HepG2 (cell line): ENCODE results near the gene ARHGEF26. TPM values are rescaled to one million over a fixed set of nuclear protein-coding genes. Genes with fewer than 3 reads are reported as not detected.

ENCODE experiments used
- ATAC-seq: fragments of 200-7000 bp; cut with Tn5 transposase; 3 replicates; pipeline ENCODE4 v1.9.1; 2020; ENCODE audit warnings: mild to moderate bottlenecking, moderate library complexity
- BruUV-seq: library from RNA; stranded (reverse); fragments of 400-500 nt; replicated peaks from 2 replicates; lab custom pipeline; 2021; lab: Mats Ljungman, UMichigan
- CTCF ChIA-PET: fragments of 300-600 bp; formaldehyde crosslinking; extraction: SDS; loops from one replicate; lab custom pipeline; 2021; ENCODE audit warnings: low total read pairs, inconsistent platforms, low intra/inter-chr PET ratio; lab: Yijun Ruan, JAX
- POLR2A ChIA-PET: fragments of 350-600 bp; sonication (Branson Sonifier 250); formaldehyde crosslinking; loops from one replicate; lab custom pipeline; 2020; ENCODE audit warnings: antibody characterized with exemption, inconsistent platforms; lab: Yijun Ruan, JAX
- DNase-seq: peaks from one replicate; pipeline ENCODE4 v3.0.0-alpha.2; 2015; ENCODE audit warnings: low spot score
- FAIRE-seq: peaks from 3 replicates; lab custom pipeline; 2011; peaks lifted over from hg19 to GRCh38; lab: Jason Lieb, UNC
- H2AFZ ChIP-seq: one replicate; pipeline ENCODE4 v1.6.1; 2011; ENCODE audit warnings: low read length, inconsistent platforms
- H3K27ac ChIP-seq: fragments of 300-600 bp; 3 replicates; pipeline ENCODE4 v1.8.0; 2011; ENCODE audit warnings: mixed run types, mild to moderate bottlenecking, mixed read lengths, low read length, inconsistent platforms; ENCODE audit not compliant: insufficient read depth; ENCODE audit errors: extremely low read length
- H3K27me3 ChIP-seq, 2 experiments: fragments of 200-600 bp in 1 of 2; 2 replicates in 1 of 2; 3 replicates in 1 of 2; pipeline versions ENCODE4 v1.6.0 to v1.8.0; 2011; ENCODE audit warnings: low read length in 2 of 2, mild to moderate bottlenecking in 2 of 2, moderate library complexity in 2 of 2, inconsistent platforms in 1 of 2; ENCODE audit not compliant: insufficient read depth in 2 of 2, control insufficient read depth in 1 of 2
- H3K36me3 ChIP-seq, 2 experiments: fragments of 200-600 bp in 1 of 2; replicated peaks in 1 of 2; 2 replicates in 1 of 2; 3 replicates in 1 of 2; pipeline versions ENCODE4 v1.5.1 to v1.8.0; 2011; ENCODE audit warnings: low read length in 2 of 2, inconsistent platforms in 1 of 2; ENCODE audit not compliant: insufficient read depth in 2 of 2, control insufficient read depth in 1 of 2
- H3K4me1 ChIP-seq: 2 replicates; pipeline ENCODE4 v1.5.1; 2012; ENCODE audit warnings: low read length, inconsistent platforms; ENCODE audit not compliant: insufficient read depth
- H3K4me2 ChIP-seq: 2 replicates; pipeline ENCODE4 v1.6.0; 2011; ENCODE audit warnings: low read depth, low read length, inconsistent platforms
- H3K4me3 ChIP-seq, 3 experiments: fragments of 200-600 bp in 1 of 3; sonication (generic), shearing (Covaris generic) in 1 of 3; replicated peaks in 1 of 3; 2 replicates each; pipeline ENCODE4 v1.5.1; 2011 to 2016; ENCODE audit warnings: low read length in 3 of 3, inconsistent platforms in 2 of 3, low read depth in 2 of 3, mild to moderate bottlenecking in 2 of 3, control low read depth in 1 of 3, mixed read lengths in 1 of 3; ENCODE audit not compliant: insufficient read depth in 1 of 3
- H3K79me2 ChIP-seq: one replicate; pipeline ENCODE4 v1.6.1; 2011; ENCODE audit warnings: low read length, inconsistent platforms; ENCODE audit not compliant: insufficient read depth
- H3K9ac ChIP-seq: 2 replicates; pipeline ENCODE4 v1.6.0; 2011; ENCODE audit warnings: mild to moderate bottlenecking, low read depth, low read length, inconsistent platforms; ENCODE audit not compliant: insufficient read depth
- H3K9me3 ChIP-seq: 2 replicates; pipeline ENCODE4 v1.5.1; 2012; ENCODE audit warnings: mild to moderate bottlenecking, low read length
- H4K20me1 ChIP-seq: 2 replicates; pipeline ENCODE4 v1.6.0; 2011; ENCODE audit warnings: inconsistent platforms, mild to moderate bottlenecking, low read length, moderate library complexity; ENCODE audit not compliant: insufficient read depth
- CBX1 ChIP-seq: IDR thresholded peaks from one replicate; pipeline ENCODE4 v1.6.1; 2016; ENCODE audit warnings: antibody characterized with exemption, low read depth
- CENPX ChIP-seq: sonication (generic); formaldehyde crosslinking; IDR thresholded peaks from 2 replicates; pipeline ENCODE4 v1.9.0; 2021; ENCODE audit warnings: mild to moderate bottlenecking, missing genetic modification reagents, moderate library complexity
- CERS6 ChIP-seq: sonication (generic); formaldehyde crosslinking; IDR thresholded peaks from 2 replicates; pipeline ENCODE4 v1.5.0; 2020; ENCODE audit warnings: missing genetic modification reagents
- DR1 ChIP-seq: sonication (generic); formaldehyde crosslinking; IDR thresholded peaks from 2 replicates; pipeline ENCODE4 v1.8.0; 2021; ENCODE audit warnings: mild to moderate bottlenecking, missing genetic modification reagents, inconsistent platforms
- FOXP4 ChIP-seq: sonication (generic); formaldehyde crosslinking; IDR thresholded peaks from 2 replicates; pipeline ENCODE4 v1.4.0; 2020; ENCODE audit warnings: missing genetic modification reagents
- JDP2 ChIP-seq: sonication (generic); formaldehyde crosslinking; IDR thresholded peaks from 2 replicates; pipeline ENCODE4 v1.8.1; 2022; ENCODE audit warnings: missing genetic modification reagents, borderline replicate concordance
- KLF13 ChIP-seq: sonication (generic); formaldehyde crosslinking; IDR thresholded peaks from 2 replicates; pipeline ENCODE4 v1.4.0; 2020; ENCODE audit warnings: mild to moderate bottlenecking, missing genetic modification reagents
- TOE1 ChIP-seq: sonication (generic); formaldehyde crosslinking; IDR thresholded peaks from 2 replicates; pipeline ENCODE4 v1.4.0; 2020; ENCODE audit warnings: mild to moderate bottlenecking, missing genetic modification reagents
- ZBED4 ChIP-seq: sonication (generic); formaldehyde crosslinking; IDR thresholded peaks from 2 replicates; pipeline ENCODE4 v1.4.0; 2020; ENCODE audit warnings: missing genetic modification reagents, borderline replicate concordance
- ZBTB26 ChIP-seq: IDR thresholded peaks from 2 replicates; pipeline ENCODE4 v1.6.1; 2016; ENCODE audit warnings: missing compliant biosample characterization, missing genetic modification reagents, borderline replicate concordance
- ZFP41 ChIP-seq: sonication (generic); formaldehyde crosslinking; IDR thresholded peaks from 2 replicates; pipeline ENCODE4 v1.4.0; 2020; ENCODE audit warnings: mild to moderate bottlenecking, missing genetic modification reagents, borderline replicate concordance
- ZNF572 ChIP-seq: sonication (generic); formaldehyde crosslinking; IDR thresholded peaks from 2 replicates; pipeline ENCODE4 v1.5.1; 2020; ENCODE audit warnings: mild to moderate bottlenecking, missing genetic modification reagents
- ZSCAN20 ChIP-seq: sonication (generic); formaldehyde crosslinking; IDR thresholded peaks from 2 replicates; pipeline ENCODE4 v1.4.0; 2020; ENCODE audit warnings: missing genetic modification reagents, mild to moderate bottlenecking, borderline replicate concordance
- WGBS: methylation state at CpG from one replicate; pipeline ENCODE4 v1.1.6; 2017; ENCODE audit warnings: low lambda C conversion rate; 5-methylcytosine and 5-hydroxymethylcytosine counted together
- in situ Hi-C: cut with HindIII; loops from 2 replicates; pipeline ENCODE4 v1.10.0; 2017; ENCODE audit warnings: low pct_unique_long_range_greater_than_20kb; ENCODE audit not compliant: extremely low pct_ligation_motif_present
- intact Hi-C: fragments of 100-400 bp; cut with micrococcal nuclease; formaldehyde crosslinking; loops from one replicate; pipeline ENCODE4 v1.10.0; 2022; ENCODE audit not compliant: unreplicated experiment
- polyA plus RNA-seq, 8 experiments: library from polyadenylated mRNA; depleted of rRNA in 3 of 8; stranded (reverse) in 7 of 8; unstranded in 1 of 8; fragments of >200 nt; fragmentation: Illumina TruSeq in 4 of 8; extraction: Trizol in 4 of 8; gene quantifications; 2 replicates each; pipeline versions ENCODE4 v1.2.1 to v1.2.3, GENCODE V29; 2011 to 2016; ENCODE audit warnings: low read depth in 4 of 8, missing spikeins in 1 of 8, mixed read lengths in 1 of 8; ENCODE audit not compliant: insufficient read depth in 1 of 8
- total RNA-seq, 5 experiments: library from RNA; depleted of rRNA; stranded (reverse); fragments of >200 nt; fragmentation: Illumina TruSeq; extraction: Trizol; gene quantifications; 2 replicates each; pipeline ENCODE4 v1.2.3, GENCODE V29; 2016; ENCODE audit warnings: low read depth in 1 of 5

Gene ARHGEF26
- total and polyA plus RNA-seq, 2 of the 13 experiments (the other 11 are each of a cell fraction or from before 2014, with no cell fraction given) = 0.74 to 6.1 TPM

- TF ChIP-seq FOXP4 (no peak), CERS6 (no peak)
Measured at GRCh38 chr3:154228561-154229216, 107.5 kb downstream of the ARHGEF26 start (continued).

- Histone ChIP-seq H2AFZ (no peak overlapping the region), H3K79me2 (no peaks in the 10 kb centered on the region), H4K20me1 (no peaks in the 10 kb centered on the region), H3K4me2 (no peak overlapping the region), H3K4me3 (no peak overlapping the region), H3K9ac (no peak overlapping the region), H3K4me1 (no peaks in the 10 kb centered on the region; the same call in 1 of the 2 replicates), H3K36me3 (no peaks in the 10 kb centered on the region), H3K27ac (no peak overlapping the region), H3K9me3 (no peaks in the 10 kb centered on the region), H3K27me3 (no peaks in the 10 kb centered on the region)
- in situ Hi-C loops (no loop called here), intact Hi-C loops (loop anchor here (10.0 kb wide), 1 partner anchor 104 kb away; the partner anchor contains the start of gene ARHGEF26)
- CTCF ChIA-PET = no interaction called here
- BruUV-seq = no TSS peak
- FAIRE-seq (no peak), DNase-seq (no peak), ATAC-seq (no peak; the same call in 2 of the 3 replicates)
- POLR2A ChIA-PET = no interaction called here
- WGBS = 28% methylated on average over 2 of the region's 2 CpGs
- TF ChIP-seq ZBTB26 (CRISPR knock-in tag) (no peak), CENPX (no peak), DR1 (CRISPR knock-in tag) (no peak), ZNF572 (CRISPR knock-in tag) (no peak), TOE1 (CRISPR knock-in tag) (no peak), JDP2 (CRISPR knock-in tag) (no peak), KLF13 (CRISPR knock-in tag) (no peak), ZBED4 (CRISPR knock-in tag) (no peak), CBX1 (no peak), ZSCAN20 (CRISPR knock-in tag) (no peak), ZFP41 (no peak)
Measured at GRCh38 chr3:154229217-154229590, 108.0 kb downstream of the ARHGEF26 start.
